ENCODE results near the gene SLIT3. TPM values are rescaled to one million over a fixed set of nuclear protein-coding genes. Genes with fewer than 3 reads are reported as not detected.
"Not testable (repeated sequence)": the region's sequence is repeated elsewhere in the genome, so short reads cannot be mapped to it uniquely, and the experiment has no call there.

The SLIT3 gene
- total RNA-seq, 2 experiments from 2014 or later: 0.15 TPM; not detected in 1

GRCh38 chr5:169125571-169125970 is 175.4 kb downstream of the SLIT3 start:
- no peak overlapping the region for H3K27ac Mint-ChIP-seq

GRCh38 chr5:169122951-169123350 is 178.0 kb downstream of the SLIT3 start:
- no peaks in the 10 kb centered on the region for H3K36me3 Mint-ChIP-seq (ENCODE audit: low read depth)
- no peaks in the 10 kb centered on the region for H3K4me1 Mint-ChIP-seq
- H3K9me3 Mint-ChIP-seq: no peaks in the 10 kb centered on the region
- CTCF ChIA-PET: no interaction called here
- no peak overlapping the region for H3K27ac Mint-ChIP-seq
- POLR2A ChIA-PET: no interaction called here
- H3K27me3 Mint-ChIP-seq: no peaks in the 10 kb centered on the region
- H3K4me3 Mint-ChIP-seq: no peak overlapping the region
- DNase-seq: no peak

More at GRCh38 chr5:169125571-169125970, 175.4 kb downstream of the SLIT3 start:
- Mint-ChIP-seq H3K36me3 (ENCODE audit: low read depth) (no peaks in the 10 kb centered on the region), H3K27me3 (no peaks in the 10 kb centered on the region), H3K4me3 (no peak overlapping the region), H3K9me3 (no peaks in the 10 kb centered on the region), H3K4me1 (no peaks in the 10 kb centered on the region)
- no peak for DNase-seq
- ChIA-PET CTCF (no interaction called here), POLR2A (no interaction called here)

GRCh38 chr5:169121630-169122420 is 179.1 kb downstream of the SLIT3 start:
- DNase-seq: no peak
- no peaks in the 10 kb centered on the region for H3K36me3 Mint-ChIP-seq (ENCODE audit: low read depth)
- CTCF ChIA-PET: no interaction called here
- POLR2A ChIA-PET: no interaction called here
- H3K27ac Mint-ChIP-seq: no peak overlapping the region
- H3K9me3 Mint-ChIP-seq: no peaks in the 10 kb centered on the region
- H3K4me3 Mint-ChIP-seq: no peak overlapping the region
- no peaks in the 10 kb centered on the region for H3K4me1 Mint-ChIP-seq
- H3K27me3 Mint-ChIP-seq: no peaks in the 10 kb centered on the region

- CTCF ChIA-PET: no interaction called here
- POLR2A ChIA-PET: no interaction called here
- H3K9me3 Mint-ChIP-seq: no peaks in the 10 kb centered on the region
Observed at GRCh38 chr5:169119288-169120048, 181.5 kb downstream of the SLIT3 start.

GRCh38 chr5:169116961-169117461 is 183.9 kb downstream of the SLIT3 start:
- ChIA-PET CTCF (interaction anchor here (0.6 kb wide), 1 partner anchor 252 kb away, joined by 4 read pairs; no protein-coding TSS in a partner anchor), POLR2A (no interaction called here)
- H3K27ac Mint-ChIP-seq: no peak overlapping the region
- H3K27me3 Mint-ChIP-seq: no peaks in the 10 kb centered on the region
- H3K4me1 Mint-ChIP-seq: no peaks in the 10 kb centered on the region
- H3K4me3 Mint-ChIP-seq: no peak overlapping the region
- H3K9me3 Mint-ChIP-seq: no peaks in the 10 kb centered on the region
- DNase-seq: no peak
- H3K36me3 Mint-ChIP-seq (ENCODE audit: low read depth): no peaks in the 10 kb centered on the region

More at GRCh38 chr5:169119288-169120048, 181.5 kb downstream of the SLIT3 start:
- H3K4me3 Mint-ChIP-seq: no peak overlapping the region
- H3K4me1 Mint-ChIP-seq: no peaks in the 10 kb centered on the region
- no peaks in the 10 kb centered on the region for H3K27me3 Mint-ChIP-seq
- H3K27ac Mint-ChIP-seq: no peak overlapping the region
- DNase-seq: no peak
- no peaks in the 10 kb centered on the region for H3K36me3 Mint-ChIP-seq (ENCODE audit: low read depth)

- no peak for DNase-seq
- ChIA-PET POLR2A (no interaction called here), CTCF (no interaction called here)
- H3K27me3 Mint-ChIP-seq: no peaks in the 10 kb centered on the region
- no peaks in the 10 kb centered on the region for H3K4me1 Mint-ChIP-seq
- H3K9me3 Mint-ChIP-seq: no peaks in the 10 kb centered on the region
- no peak overlapping the region for H3K27ac Mint-ChIP-seq
- H3K4me3 Mint-ChIP-seq: no peak overlapping the region
- no peaks in the 10 kb centered on the region for H3K36me3 Mint-ChIP-seq (ENCODE audit: low read depth)
Observed at GRCh38 chr5:169115461-169116124, 185.3 kb downstream of the SLIT3 start.

- H3K27ac Mint-ChIP-seq: no peak overlapping the region
- ChIA-PET CTCF (interaction anchor here (0.6 kb wide), 1 partner anchor 359 kb away, joined by 4 read pairs; no protein-coding TSS in a partner anchor), POLR2A (no interaction called here)
- H3K27me3 Mint-ChIP-seq: no peaks in the 10 kb centered on the region
- H3K4me3 Mint-ChIP-seq: no peak overlapping the region
- no peak for DNase-seq
- no peaks in the 10 kb centered on the region for H3K4me1 Mint-ChIP-seq
- no peaks in the 10 kb centered on the region for H3K36me3 Mint-ChIP-seq (ENCODE audit: low read depth)
- H3K9me3 Mint-ChIP-seq: no peaks in the 10 kb centered on the region
Observed at GRCh38 chr5:169114466-169115065, 186.4 kb downstream of the SLIT3 start.

GRCh38 chr5:169112016-169112415 is 188.9 kb downstream of the SLIT3 start:
- H3K27ac Mint-ChIP-seq: no peak overlapping the region
- H3K4me1 Mint-ChIP-seq: no peaks in the 10 kb centered on the region
- H3K36me3 Mint-ChIP-seq (ENCODE audit: low read depth): no peaks in the 10 kb centered on the region
- no peak overlapping the region for H3K4me3 Mint-ChIP-seq
- no peaks in the 10 kb centered on the region for H3K27me3 Mint-ChIP-seq
- POLR2A ChIA-PET: no interaction called here
- CTCF ChIA-PET: no interaction called here
- H3K9me3 Mint-ChIP-seq: no peaks in the 10 kb centered on the region
- no peak for DNase-seq

- CTCF ChIA-PET: no interaction called here
- Mint-ChIP-seq H3K9me3 (no peaks in the 10 kb centered on the region), H3K36me3 (ENCODE audit: low read depth) (no peaks in the 10 kb centered on the region), H3K27me3 (no peaks in the 10 kb centered on the region), H3K4me1 (no peaks in the 10 kb centered on the region), H3K4me3 (no peak overlapping the region), H3K27ac (no peak overlapping the region)
- DNase-seq: no peak
- POLR2A ChIA-PET: no interaction called here
Observed at GRCh38 chr5:169106911-169107706, 193.8 kb downstream of the SLIT3 start.

- H3K4me1 Mint-ChIP-seq; H3K9me3 Mint-ChIP-seq; H3K4me3 Mint-ChIP-seq; H3K27me3 Mint-ChIP-seq; POLR2A ChIA-PET; H3K36me3 Mint-ChIP-seq (ENCODE audit: low read depth); DNase-seq; H3K27ac Mint-ChIP-seq; CTCF ChIA-PET: not testable (repeated sequence)
Observed at GRCh38 chr5:169105582-169105981, 195.4 kb downstream of the SLIT3 start.

GRCh38 chr5:169104937-169105494 is 195.9 kb downstream of the SLIT3 start:
- Mint-ChIP-seq H3K27ac (no peak overlapping the region), H3K36me3 (ENCODE audit: low read depth) (no peaks in the 10 kb centered on the region), H3K27me3 (no peaks in the 10 kb centered on the region), H3K9me3 (no peaks in the 10 kb centered on the region), H3K4me3 (no peak overlapping the region), H3K4me1 (no peaks in the 10 kb centered on the region)
- no peak for DNase-seq
- POLR2A ChIA-PET: no interaction called here
- CTCF ChIA-PET: no interaction called here

- Mint-ChIP-seq H3K27ac (no peak overlapping the region), H3K36me3 (ENCODE audit: low read depth) (no peaks in the 10 kb centered on the region), H3K27me3 (no peaks in the 10 kb centered on the region), H3K4me3 (no peak overlapping the region), H3K4me1 (no peaks in the 10 kb centered on the region), H3K9me3 (no peaks in the 10 kb centered on the region)
- DNase-seq: no peak
- ChIA-PET CTCF (no interaction called here), POLR2A (no interaction called here)
Observed at GRCh38 chr5:169103586-169104181, 197.3 kb downstream of the SLIT3 start.
